ENCODE data around the gene ZG16B. TPM values are rescaled to one million over a fixed set of nuclear protein-coding genes. Genes with fewer than 3 reads are reported as not detected.

ZG16B gene
- total RNA-seq, 1 donor from 2014 or later, result not detected

Other genes with a start within 250 kb of the ZG16B start
- 13.9 TPM for gene KCTD5, start 147.8 kb upstream of the ZG16B start, total RNA-seq
- 0.40 TPM for gene PRSS27, start 110.1 kb upstream of the ZG16B start, total RNA-seq
- 335 TPM for gene SRRM2, start 77.7 kb upstream of the ZG16B start, total RNA-seq
- 278 TPM for gene ELOB, start 53.0 kb upstream of the ZG16B start, total RNA-seq
- not detected for gene PRSS33, start 42.7 kb upstream of the ZG16B start, total RNA-seq
- gene PRSS41, start 31.8 kb upstream of the ZG16B start, total RNA-seq, result not detected
- gene PRSS21, start 13.1 kb upstream of the ZG16B start, total RNA-seq, result not detected
- gene PRSS22, start 27.9 kb downstream of the ZG16B start, total RNA-seq, result not detected
- 20.8 TPM for gene FLYWCH2, start 52.9 kb downstream of the ZG16B start, total RNA-seq
- gene FLYWCH1, start 81.6 kb downstream of the ZG16B start, total RNA-seq, result 43.5 TPM
- not detected for gene KREMEN2, start 134.0 kb downstream of the ZG16B start, total RNA-seq
- gene PAQR4, start 139.0 kb downstream of the ZG16B start, total RNA-seq, result 10.9 TPM
- gene PKMYT1, start 150.1 kb downstream of the ZG16B start, total RNA-seq, result 1.8 TPM
- gene CLDN9, start 182.6 kb downstream of the ZG16B start, total RNA-seq, result 2.3 TPM
- 0.16 TPM for gene CLDN6, start 187.9 kb downstream of the ZG16B start, total RNA-seq
- gene TNFRSF12A, start 190.1 kb downstream of the ZG16B start, total RNA-seq, result 229 TPM
- gene HCFC1R1, start 193.6 kb downstream of the ZG16B start, total RNA-seq, result 41.3 TPM
- 13.9 TPM for gene THOC6, start 193.7 kb downstream of the ZG16B start, total RNA-seq
- not detected for gene BICDL2, start 206.6 kb downstream of the ZG16B start, total RNA-seq
- gene MMP25, start 216.3 kb downstream of the ZG16B start, total RNA-seq, result 3.0 TPM
- 32.3 TPM for gene IL32, start 235.3 kb downstream of the ZG16B start, total RNA-seq

Measured in cardiac septum (tissue), 1 donor.